ENCODE measurements around the gene PALLD.
"Not testable (repeated sequence)": the region's sequence is repeated elsewhere in the genome, so short reads cannot be mapped to it uniquely, and the experiment has no call there.

Gene PALLD

GRCh38 chr4:168491563-168491962, 5.3 kb upstream of the PALLD start:
- no peak for DNase-seq (ENCODE audit: low read depth)

DNA sequence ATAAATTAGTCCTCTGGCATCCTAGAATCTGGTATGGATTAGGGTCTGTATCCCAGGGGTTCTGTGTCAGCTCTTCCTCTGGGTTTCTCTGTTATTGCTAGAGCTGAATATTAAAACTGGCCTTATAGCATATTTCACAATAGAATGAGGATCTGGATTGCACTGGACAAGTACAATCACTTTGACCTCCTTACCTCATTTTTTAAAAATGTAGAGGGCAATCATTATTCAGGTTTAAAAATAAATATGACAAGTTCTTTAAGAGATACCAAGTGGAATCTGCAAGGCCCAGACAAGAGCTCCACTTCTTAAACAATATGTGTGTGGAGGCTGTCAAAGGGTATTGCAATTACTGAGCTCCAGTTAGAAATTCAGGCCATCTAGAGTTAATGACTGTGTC, 1.4 kb downstream of the PALLD start:
- DNase-seq (ENCODE audit: low read depth) = no peak

DNA sequence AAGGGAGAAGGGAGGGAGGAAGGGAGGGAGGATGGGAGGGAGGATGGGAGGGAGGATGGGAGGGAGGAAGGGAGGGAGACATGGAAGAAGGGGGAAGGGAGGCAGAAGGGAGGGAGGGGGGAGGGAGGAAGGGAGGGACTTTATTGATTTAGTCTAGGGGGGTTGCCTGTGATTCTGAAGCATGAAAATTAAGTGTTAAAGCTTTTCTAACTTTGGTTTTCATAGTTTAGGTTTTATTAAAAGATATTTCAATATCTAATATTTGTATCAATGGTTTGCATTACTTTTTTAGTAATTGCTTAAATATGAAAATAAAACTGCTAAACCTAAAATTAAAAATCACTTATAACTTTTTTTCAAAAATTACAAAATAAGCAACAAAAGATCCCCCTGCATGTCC, 2.4 kb downstream of the PALLD start:
- DNase-seq (ENCODE audit: low read depth) = no peak

DNA sequence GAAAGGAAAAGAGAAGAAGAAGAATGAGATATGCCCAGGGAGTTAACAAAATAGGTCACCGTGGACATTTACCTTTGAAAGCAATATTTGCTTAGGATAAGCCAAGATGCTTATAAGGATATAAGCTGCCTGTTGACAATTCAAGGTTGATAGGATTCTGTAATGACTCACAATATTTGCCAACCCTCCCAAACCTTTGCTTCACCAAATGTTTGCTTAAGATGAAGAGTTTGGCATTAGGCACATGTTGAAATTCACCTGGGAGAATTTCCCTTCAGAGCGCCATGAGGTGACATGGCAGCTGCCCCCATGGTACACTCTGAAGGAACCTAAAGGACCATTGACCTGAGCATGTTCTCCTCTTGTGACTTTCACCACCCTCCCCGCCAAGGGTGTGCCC, 4.6 kb downstream of the PALLD start:
- DNase-seq (ENCODE audit: low read depth) = no peak

GRCh38 chr4:168502861-168503260, 6.0 kb downstream of the PALLD start:
- no peak for DNase-seq (ENCODE audit: low read depth)

GRCh38 chr4:168503652-168504362, 7.0 kb downstream of the PALLD start:
- no peak for DNase-seq (ENCODE audit: low read depth)

- DNase-seq (ENCODE audit: low read depth) = no peak
These were observed 7.7 kb downstream of the PALLD start for GRCh38 chr4:168504526-168504925.

GRCh38 chr4:168506014-168506413, 9.2 kb downstream of the PALLD start:
- DNase-seq (ENCODE audit: low read depth) = no peak

DNA sequence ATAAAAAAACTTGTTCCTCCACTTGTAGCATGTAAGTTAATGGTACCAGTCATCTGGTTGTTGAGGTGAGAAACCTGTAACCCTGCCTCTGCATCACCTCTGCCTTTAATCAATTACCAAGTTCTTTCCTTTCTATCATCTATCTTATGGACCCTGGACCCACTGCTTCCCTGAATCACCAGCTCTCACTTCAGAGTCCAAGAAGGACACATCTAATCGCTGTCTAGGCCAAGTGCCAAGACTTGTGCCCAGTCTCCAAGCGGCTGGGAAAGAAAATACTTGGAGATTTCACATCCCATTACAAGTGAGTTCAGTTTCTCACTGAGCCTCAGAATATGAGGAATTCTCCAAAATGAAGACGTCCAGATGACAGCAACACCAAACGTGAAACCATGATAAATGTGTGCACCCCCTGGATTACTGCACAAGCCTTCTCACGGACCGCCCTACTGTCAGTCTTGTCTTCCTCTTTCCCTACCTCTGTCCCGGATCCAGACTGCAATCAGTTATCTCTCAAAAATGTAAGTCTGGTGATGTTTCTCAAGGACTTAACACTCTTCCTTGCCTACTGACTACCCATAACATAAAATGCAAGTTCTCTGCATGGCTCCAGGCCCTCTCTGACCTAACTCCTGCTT, 10.4 kb downstream of the PALLD start:
- DNase-seq (ENCODE audit: low read depth) = no peak

DNA sequence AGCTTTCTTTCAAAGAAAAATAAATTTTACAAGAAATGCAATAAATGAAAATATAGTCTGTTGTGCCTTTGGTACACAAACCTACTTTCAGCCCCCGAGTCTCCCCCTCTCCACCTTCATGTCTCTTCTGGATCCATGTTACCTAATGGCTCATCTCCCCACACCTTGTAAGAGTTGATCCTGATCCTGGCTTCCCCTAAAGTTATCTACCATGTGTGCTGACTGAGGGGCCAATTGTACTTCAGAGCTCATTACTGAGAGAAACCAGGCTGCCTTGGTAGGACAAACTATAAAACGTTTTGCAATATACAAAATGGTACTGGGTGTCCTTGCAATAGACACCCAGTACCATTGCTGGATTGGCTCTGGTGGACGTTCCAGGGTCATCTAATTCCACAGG, 11.8 kb downstream of the PALLD start:
- no peak for DNase-seq (ENCODE audit: low read depth)

DNA sequence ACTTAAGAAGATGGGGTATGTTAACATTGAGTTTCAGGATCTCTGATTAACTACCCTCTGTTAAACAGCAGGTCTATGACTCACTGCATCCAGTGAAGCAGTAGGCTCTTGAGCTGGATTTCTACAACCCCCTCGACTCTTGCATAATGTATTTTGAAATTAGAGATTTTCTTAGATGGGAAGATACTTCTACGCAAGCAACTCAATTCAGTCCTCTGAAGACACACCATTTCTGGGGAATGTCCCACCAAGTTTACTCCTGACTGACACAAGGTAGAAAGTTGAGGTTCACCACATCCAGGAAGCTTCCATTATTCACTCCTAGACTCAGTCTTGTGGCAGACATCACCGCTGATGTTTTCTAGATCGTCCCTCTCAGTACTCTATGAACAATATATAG, 12.9 kb downstream of the PALLD start:
- peak; percentile 38 for DNase-seq (ENCODE audit: low read depth)

DNA sequence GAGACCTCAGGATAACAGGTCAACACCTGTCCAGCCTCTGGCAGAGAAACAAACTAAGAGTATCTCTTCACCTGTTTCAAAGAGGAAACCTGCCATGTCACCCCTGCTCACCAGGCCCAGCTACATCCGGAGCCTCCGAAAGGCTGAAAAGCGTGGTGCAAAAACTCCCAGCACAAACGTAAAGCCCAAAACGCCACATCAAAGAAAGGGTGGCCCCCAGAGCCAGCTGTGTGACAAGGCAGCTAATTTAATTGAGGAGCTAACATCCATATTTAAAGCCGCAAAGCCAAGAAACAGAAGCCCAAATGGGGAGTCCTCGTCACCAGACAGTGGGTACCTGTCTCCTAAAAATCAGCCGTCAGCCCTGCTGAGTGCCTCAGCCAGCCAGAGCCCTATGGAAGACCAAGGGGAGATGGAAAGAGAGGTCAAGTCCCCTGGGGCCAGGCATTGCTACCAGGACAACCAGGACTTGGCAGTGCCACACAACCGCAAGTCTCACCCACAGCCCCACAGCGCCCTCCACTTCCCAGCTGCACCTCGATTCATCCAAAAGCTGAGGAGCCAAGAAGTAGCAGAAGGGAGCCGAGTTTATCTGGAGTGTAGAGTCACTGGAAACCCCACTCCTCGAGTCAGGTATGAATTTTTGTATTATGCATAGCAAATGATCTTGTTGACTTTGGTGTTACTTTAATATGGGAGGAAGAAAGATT, 15.1 kb downstream of the PALLD start:
- no peak for DNase-seq (ENCODE audit: low read depth)

GRCh38 chr4:168513826-168514225, 17.0 kb downstream of the PALLD start:
- DNase-seq (ENCODE audit: low read depth) = not testable (repeated sequence)

- DNase-seq (ENCODE audit: low read depth) = no peak
These were observed 17.5 kb downstream of the PALLD start for GRCh38 chr4:168514249-168514852.

- no peak for DNase-seq (ENCODE audit: low read depth)
These were observed 18.6 kb downstream of the PALLD start for GRCh38 chr4:168515222-168516011.

DNA sequence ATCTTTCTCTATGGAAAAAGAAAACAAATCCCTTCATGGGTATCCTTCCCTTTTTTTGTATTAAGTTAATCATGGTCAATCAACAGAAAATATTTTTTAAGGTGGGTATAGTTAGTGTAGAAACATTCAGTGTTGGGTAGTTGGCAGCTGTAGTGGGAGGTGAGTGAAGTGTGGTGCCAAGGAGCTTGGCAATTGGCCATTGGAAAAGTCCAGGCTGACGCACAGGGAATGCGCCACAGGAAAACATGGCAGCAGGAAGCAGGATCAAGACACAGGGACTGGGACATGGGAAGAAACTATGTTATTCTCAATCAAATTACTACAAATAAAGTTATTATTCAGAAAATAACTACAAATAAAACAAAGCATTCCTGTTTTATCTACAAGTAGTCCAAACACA, 20.0 kb downstream of the PALLD start:
- no peak for DNase-seq (ENCODE audit: low read depth)

DNA sequence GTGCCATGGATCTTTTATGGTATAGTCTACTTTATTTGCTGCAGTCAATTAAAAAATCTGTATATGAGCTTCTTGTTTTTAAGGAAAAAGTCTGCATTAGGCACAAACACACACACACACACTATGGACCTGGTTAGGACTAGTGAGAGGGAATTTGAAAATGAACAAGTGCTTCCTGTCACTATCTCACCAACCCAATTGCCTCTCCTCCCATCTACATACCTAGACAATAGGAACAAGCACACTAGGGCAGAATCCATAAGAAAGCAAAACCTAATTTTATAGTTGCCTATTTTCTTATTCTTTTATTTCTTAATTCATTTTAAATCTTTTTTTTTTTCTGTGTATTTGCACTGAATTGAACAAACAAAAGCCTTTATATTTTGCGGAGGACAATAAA, 22.7 kb downstream of the PALLD start:
- no peak for DNase-seq (ENCODE audit: low read depth)

- no peak for DNase-seq (ENCODE audit: low read depth)
These were observed 24.9 kb downstream of the PALLD start for GRCh38 chr4:168521721-168522120.

DNA sequence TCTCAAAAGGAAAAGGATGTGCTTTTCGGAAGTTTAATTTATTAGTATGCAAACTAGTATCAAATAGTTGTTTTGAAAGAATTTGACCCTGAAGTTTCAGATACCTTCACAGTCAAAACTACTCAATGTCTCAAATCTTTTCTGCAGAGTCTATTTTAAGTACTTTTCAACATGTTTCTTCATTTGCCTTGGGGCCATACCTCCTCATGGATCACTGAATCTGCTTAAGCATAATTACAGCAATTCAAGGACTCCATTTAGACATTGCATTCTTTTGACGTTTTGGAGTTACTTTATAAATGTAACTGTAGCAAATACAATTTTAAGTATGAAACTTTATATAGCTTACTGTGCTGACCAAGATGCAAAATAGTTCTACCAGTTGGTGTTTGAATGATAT, 25.5 kb downstream of the PALLD start:
- DNase-seq (ENCODE audit: low read depth) = no peak

- no peak for DNase-seq (ENCODE audit: low read depth)
These were observed 26.1 kb downstream of the PALLD start for GRCh38 chr4:168522829-168523489.

DNA sequence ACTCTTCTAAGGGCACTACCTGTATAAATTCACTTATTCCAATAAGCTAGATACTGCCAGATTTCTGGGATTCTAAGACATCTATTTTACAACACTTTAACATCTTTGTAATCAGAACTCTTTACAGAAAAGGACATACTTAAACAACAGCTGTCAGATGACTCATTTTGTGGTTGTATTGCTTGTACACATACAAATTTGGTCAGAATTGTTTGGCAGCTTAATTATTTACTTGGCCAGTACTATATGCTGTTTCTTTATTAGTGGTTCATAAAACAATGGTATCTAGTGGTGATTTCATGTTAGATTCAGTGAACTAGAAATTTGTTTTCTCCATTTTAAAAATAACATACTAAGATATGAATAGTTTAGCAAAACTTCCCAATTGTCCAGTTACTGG, 27.2 kb downstream of the PALLD start:
- DNase-seq (ENCODE audit: low read depth) = peak; percentile 60

- DNase-seq (ENCODE audit: low read depth) = no peak
These were observed 28.0 kb downstream of the PALLD start for GRCh38 chr4:168524897-168525296.
